KOPT-K1 (cell line): ENCODE measurements around the gene DISC1.
"Not testable (repeated sequence)": the region's sequence is repeated elsewhere in the genome, so short reads cannot be mapped to it uniquely, and the experiment has no call there.

ENCODE experiments used
- H3K27ac ChIP-seq: fragments of 200-600 bp; sonication (generic); 2 replicates; pipeline ENCODE4 v1.5.1; 2016; ENCODE audit warnings: antibody characterized with exemption, mild to moderate bottlenecking, low read depth, low read length; ENCODE audit not compliant: poor library complexity, severe bottlenecking
- H3K36me3 ChIP-seq: fragments of 200-600 bp; sonication (generic); 2 replicates; pipeline ENCODE4 v1.5.1; 2017; ENCODE audit warnings: antibody characterized with exemption, mild to moderate bottlenecking, low read length, moderate library complexity; ENCODE audit not compliant: insufficient read depth
- H3K9me3 ChIP-seq: fragments of 200-600 bp; sonication (generic); 2 replicates; pipeline ENCODE4 v1.5.1; 2017; ENCODE audit warnings: antibody characterized with exemption, low read length, mild to moderate bottlenecking; ENCODE audit not compliant: insufficient read depth, poor library complexity, severe bottlenecking

Gene DISC1

GRCh38 chr1:231893400-231894102, 267.0 kb downstream of the DISC1 start:
- H3K36me3 ChIP-seq, result no peaks in the 10 kb centered on the region

GRCh38 chr1:231896806-231897205, 270.2 kb downstream of the DISC1 start:
- no peaks in the 10 kb centered on the region for H3K36me3 ChIP-seq
- no peak overlapping the region for H3K27ac ChIP-seq
- no peaks in the 10 kb centered on the region for H3K9me3 ChIP-seq

More at GRCh38 chr1:231893400-231894102, 267.0 kb downstream of the DISC1 start:
- H3K27ac ChIP-seq, result no peak overlapping the region
- H3K9me3 ChIP-seq, result no peaks in the 10 kb centered on the region

GRCh38 chr1:231899046-231899445, 272.5 kb downstream of the DISC1 start:
- H3K36me3 ChIP-seq, result no peaks in the 10 kb centered on the region
- H3K27ac ChIP-seq, result no peak overlapping the region
- H3K9me3 ChIP-seq, result no peaks in the 10 kb centered on the region

GRCh38 chr1:231899713-231900435, 273.3 kb downstream of the DISC1 start:
- Histone ChIP-seq H3K27ac (no peak overlapping the region), H3K9me3 (no peaks in the 10 kb centered on the region), H3K36me3 (no peaks in the 10 kb centered on the region)

GRCh38 chr1:231903586-231904081, 277.0 kb downstream of the DISC1 start:
- H3K36me3 ChIP-seq, result no peaks in the 10 kb centered on the region
- no peak overlapping the region for H3K27ac ChIP-seq
- H3K9me3 ChIP-seq, result no peaks in the 10 kb centered on the region

GRCh38 chr1:231907310-231907709, 280.7 kb downstream of the DISC1 start:
- H3K27ac ChIP-seq, H3K36me3 ChIP-seq, H3K9me3 ChIP-seq: not testable (repeated sequence)

GRCh38 chr1:231913493-231913892, 286.9 kb downstream of the DISC1 start:
- H3K36me3 ChIP-seq, result no peaks in the 10 kb centered on the region
- no peak overlapping the region for H3K27ac ChIP-seq

GRCh38 chr1:231918239-231919015, 291.8 kb downstream of the DISC1 start:
- Histone ChIP-seq H3K27ac (no peak overlapping the region), H3K9me3 (no peaks in the 10 kb centered on the region), H3K36me3 (no peaks in the 10 kb centered on the region)

More at GRCh38 chr1:231913493-231913892, 286.9 kb downstream of the DISC1 start:
- H3K9me3 ChIP-seq, result no peaks in the 10 kb centered on the region

DNA sequence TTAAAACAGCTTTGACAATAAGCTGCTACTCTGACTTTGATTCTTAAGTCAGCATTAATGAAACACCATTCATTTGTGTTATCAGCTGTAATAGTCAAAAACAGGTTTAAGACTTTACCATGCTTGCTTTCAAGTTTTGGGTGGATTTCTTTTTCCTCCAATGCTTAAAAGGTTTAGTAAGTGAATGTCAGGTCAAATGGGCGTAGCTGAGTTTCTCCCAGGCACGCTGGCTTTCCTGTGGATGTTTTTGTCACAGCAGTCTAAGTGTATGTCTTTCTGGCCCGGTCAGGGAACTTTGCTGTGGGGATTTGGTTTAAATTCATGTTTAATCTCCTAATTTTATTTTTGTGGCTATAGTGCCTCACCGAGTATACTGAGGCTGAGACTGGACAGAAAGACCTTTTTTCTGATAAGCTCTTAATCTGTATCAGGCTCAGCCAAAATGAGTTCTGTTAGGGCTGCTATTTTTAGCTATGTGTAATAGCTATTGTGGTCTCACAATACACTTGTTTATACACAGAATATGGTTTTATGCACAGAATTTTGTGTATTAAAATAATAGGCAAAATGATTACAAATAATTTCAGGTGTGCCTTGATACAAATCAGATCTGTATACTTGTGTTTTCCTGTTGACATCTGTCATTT, 292.8 kb downstream of the DISC1 start:
- Histone ChIP-seq H3K27ac (no peak overlapping the region), H3K9me3 (no peaks in the 10 kb centered on the region), H3K36me3 (no peaks in the 10 kb centered on the region)

GRCh38 chr1:231919886-231920285, 293.3 kb downstream of the DISC1 start:
- Histone ChIP-seq H3K27ac (no peak overlapping the region), H3K36me3 (no peaks in the 10 kb centered on the region), H3K9me3 (no peaks in the 10 kb centered on the region)

GRCh38 chr1:231921646-231922345, 295.2 kb downstream of the DISC1 start:
- Histone ChIP-seq H3K9me3 (no peaks in the 10 kb centered on the region), H3K27ac (no peak overlapping the region), H3K36me3 (no peaks in the 10 kb centered on the region)

DNA sequence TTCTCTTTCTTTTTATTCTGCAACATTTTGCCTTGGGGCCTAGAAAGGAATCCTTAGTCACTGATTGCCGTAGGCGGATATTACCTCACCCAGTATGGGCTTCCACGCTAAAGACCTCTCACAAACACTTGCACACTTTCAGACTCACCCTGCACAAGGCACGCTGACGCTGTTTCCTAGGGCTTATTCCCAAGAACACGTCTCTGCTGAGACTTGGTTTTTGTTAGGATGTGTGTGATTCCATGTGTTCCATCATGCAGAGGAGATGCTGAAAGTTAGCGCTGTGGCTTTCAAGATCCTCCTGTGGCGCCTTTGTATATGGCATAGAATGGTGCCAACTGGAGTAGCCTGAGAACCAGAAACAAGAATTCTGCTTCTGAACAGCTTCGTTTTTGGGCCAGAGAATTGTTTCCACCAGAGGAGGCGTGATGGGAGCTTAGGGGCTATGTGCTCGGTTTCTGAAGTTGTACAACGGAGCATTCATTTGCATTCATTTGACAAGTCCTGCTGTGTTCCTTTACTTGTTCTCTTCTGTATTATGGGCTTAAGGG, 297.0 kb downstream of the DISC1 start:
- H3K27ac ChIP-seq, result no peak overlapping the region
- H3K9me3 ChIP-seq, result no peaks in the 10 kb centered on the region
- H3K36me3 ChIP-seq, result no peaks in the 10 kb centered on the region

- Histone ChIP-seq H3K36me3 (no peaks in the 10 kb centered on the region), H3K27ac (no peak overlapping the region), H3K9me3 (no peaks in the 10 kb centered on the region)
Observed at GRCh38 chr1:231924180-231924579, 297.6 kb downstream of the DISC1 start.

- H3K27ac ChIP-seq, result no peak overlapping the region
- H3K36me3 ChIP-seq, result no peaks in the 10 kb centered on the region
- H3K9me3 ChIP-seq, result no peaks in the 10 kb centered on the region
Observed at GRCh38 chr1:231925864-231926263, 299.3 kb downstream of the DISC1 start.
